Calu3 (cell line): ENCODE results near the gene AMIGO2. TPM values are rescaled to one million over a fixed set of nuclear protein-coding genes. Genes with fewer than 3 reads are reported as not detected.

Experiments
- BruUV-seq: library from RNA; stranded (reverse); fragments of 400-500 nt; replicated peaks from 2 replicates; lab custom pipeline; 2021; lab: Mats Ljungman, UMichigan
- CTCF ChIA-PET: fragments of 300-600 bp; sonication (Branson Sonifier 250); formaldehyde crosslinking; loops from one replicate; lab custom pipeline; 2022; ENCODE audit warnings: antibody characterized with exemption; lab: Charles Lee
- DNase-seq: peaks from one replicate; pipeline ENCODE4 v3.0.0; 2022
- H3K27ac Mint-ChIP-seq: one replicate; pipeline ENCODE4 v1.8.0; 2022; ENCODE audit warnings: mixed read lengths; ENCODE audit not compliant: unreplicated experiment
- H3K27me3 Mint-ChIP-seq: one replicate; pipeline ENCODE4 v1.8.0; 2022; ENCODE audit warnings: mixed read lengths; ENCODE audit not compliant: unreplicated experiment
- H3K36me3 Mint-ChIP-seq: one replicate; pipeline ENCODE4 v1.8.0; 2022; ENCODE audit warnings: mild to moderate bottlenecking, moderate library complexity, mixed read lengths; ENCODE audit not compliant: insufficient read depth, unreplicated experiment
- H3K4me1 Mint-ChIP-seq: one replicate; pipeline ENCODE4 v1.8.0; 2022; ENCODE audit warnings: mild to moderate bottlenecking, low read depth, mixed read lengths; ENCODE audit not compliant: unreplicated experiment
- H3K4me3 Mint-ChIP-seq: one replicate; pipeline ENCODE4 v1.8.0; 2022; ENCODE audit warnings: mild to moderate bottlenecking, low read depth, moderate library complexity, mixed read lengths; ENCODE audit not compliant: unreplicated experiment
- H3K9me3 Mint-ChIP-seq: one replicate; pipeline ENCODE4 v1.8.0; 2022; ENCODE audit warnings: low read depth, mixed read lengths; ENCODE audit not compliant: unreplicated experiment
- intact Hi-C: fragments of 100-400 bp; cut with micrococcal nuclease; formaldehyde crosslinking; loops from one replicate; pipeline ENCODE4 v1.10.0; 2022; ENCODE audit not compliant: unreplicated experiment
- total RNA-seq: library from RNA; stranded (reverse); gene quantifications from 2 replicates; pipeline ENCODE4 v1.2.3, GENCODE V29; 2022
- TF ChIP-seq, protein P1 (sequence below): fragments of 200-600 bp; IDR thresholded peaks from one replicate; pipeline ENCODE4 v1.8.0; 2022; ENCODE audit warnings: antibody characterized with exemption; ENCODE audit not compliant: unreplicated experiment

AMIGO2 gene
- total RNA-seq, 1 experiment from 2014 or later, result 66.2 TPM

DNA sequence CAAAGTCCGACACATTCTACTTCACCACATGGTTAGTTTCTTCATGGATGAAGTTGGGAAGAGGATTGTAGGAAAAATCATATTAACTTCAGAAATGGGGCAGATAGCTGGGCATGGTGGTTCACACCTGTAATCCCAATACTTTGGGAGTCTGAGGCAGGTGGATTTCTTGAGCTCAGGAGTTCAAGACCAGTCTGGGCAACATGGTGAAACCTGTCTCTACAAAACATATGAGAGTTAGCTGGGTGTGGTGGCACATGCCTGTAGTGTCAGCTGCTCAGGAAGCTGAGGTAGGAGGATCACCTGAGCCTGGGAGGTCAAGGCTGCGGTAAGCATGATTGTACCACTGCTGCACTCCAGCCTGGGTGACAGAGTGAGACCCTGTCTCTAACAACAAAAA lies 49.9 kb downstream of the AMIGO2 start:
- no TSS peak for BruUV-seq
- H3K36me3 Mint-ChIP-seq, result peaks cover 5% of the 10 kb centered on the region
- H3K4me1 Mint-ChIP-seq, result peaks cover 28% of the 10 kb centered on the region
- H3K27ac Mint-ChIP-seq, result no peak overlapping the region
- intact Hi-C loops, result loop anchor here (5.0 to 10.0 kb wide), 2 partner anchors 355 to 657 kb away; no protein-coding TSS in a partner anchor
- TF ChIP-seq, protein P1, sequence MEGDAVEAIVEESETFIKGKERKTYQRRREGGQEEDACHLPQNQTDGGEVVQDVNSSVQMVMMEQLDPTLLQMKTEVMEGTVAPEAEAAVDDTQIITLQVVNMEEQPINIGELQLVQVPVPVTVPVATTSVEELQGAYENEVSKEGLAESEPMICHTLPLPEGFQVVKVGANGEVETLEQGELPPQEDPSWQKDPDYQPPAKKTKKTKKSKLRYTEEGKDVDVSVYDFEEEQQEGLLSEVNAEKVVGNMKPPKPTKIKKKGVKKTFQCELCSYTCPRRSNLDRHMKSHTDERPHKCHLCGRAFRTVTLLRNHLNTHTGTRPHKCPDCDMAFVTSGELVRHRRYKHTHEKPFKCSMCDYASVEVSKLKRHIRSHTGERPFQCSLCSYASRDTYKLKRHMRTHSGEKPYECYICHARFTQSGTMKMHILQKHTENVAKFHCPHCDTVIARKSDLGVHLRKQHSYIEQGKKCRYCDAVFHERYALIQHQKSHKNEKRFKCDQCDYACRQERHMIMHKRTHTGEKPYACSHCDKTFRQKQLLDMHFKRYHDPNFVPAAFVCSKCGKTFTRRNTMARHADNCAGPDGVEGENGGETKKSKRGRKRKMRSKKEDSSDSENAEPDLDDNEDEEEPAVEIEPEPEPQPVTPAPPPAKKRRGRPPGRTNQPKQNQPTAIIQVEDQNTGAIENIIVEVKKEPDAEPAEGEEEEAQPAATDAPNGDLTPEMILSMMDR, result no peak
- CTCF ChIA-PET, result no interaction called here
- H3K4me3 Mint-ChIP-seq, result no peak overlapping the region
- DNase-seq, result no peak
- H3K9me3 Mint-ChIP-seq, result no peaks in the 10 kb centered on the region
- no peaks in the 10 kb centered on the region for H3K27me3 Mint-ChIP-seq

DNA sequence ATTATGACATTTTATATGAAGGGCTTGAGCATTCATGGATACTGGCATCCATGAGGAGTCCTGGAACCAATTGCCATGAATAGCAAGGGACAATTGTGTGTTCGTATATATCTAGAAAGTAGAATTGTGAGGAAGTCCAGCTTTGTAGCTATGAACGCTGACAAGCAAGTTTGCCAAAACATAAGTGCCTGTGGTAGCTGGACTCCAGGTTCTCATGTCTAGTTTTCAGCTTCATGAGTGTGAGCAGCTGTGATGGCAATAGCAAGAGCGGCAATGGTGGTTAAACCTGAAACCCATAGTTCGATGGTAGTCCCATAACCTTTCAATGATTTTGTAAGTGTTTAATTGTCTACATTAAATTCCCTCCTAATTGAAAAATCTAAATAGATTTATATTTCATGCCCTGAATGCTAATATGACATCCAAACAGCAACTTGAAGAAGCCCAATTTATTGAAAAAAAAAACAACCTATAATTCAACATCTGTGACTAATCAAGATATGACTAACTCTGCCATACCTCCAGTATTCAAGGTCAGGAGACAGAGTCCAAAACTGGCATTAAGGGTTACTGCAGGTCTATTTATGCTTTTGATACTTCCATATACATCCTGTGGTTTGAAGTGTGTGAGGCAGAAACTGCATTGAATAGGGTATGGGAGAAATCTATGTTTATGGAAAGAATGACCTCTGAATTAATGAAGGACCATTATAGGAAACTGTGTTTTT lies 50.6 kb downstream of the AMIGO2 start:
- BruUV-seq, result no TSS peak
- no peak for DNase-seq
- H3K4me3 Mint-ChIP-seq, result no peak overlapping the region
- no peaks in the 10 kb centered on the region for H3K27me3 Mint-ChIP-seq
- peaks cover 22% of the 10 kb centered on the region for H3K4me1 Mint-ChIP-seq
- H3K27ac Mint-ChIP-seq, result no peak overlapping the region
- TF ChIP-seq, protein P1, result no peak
- intact Hi-C loops, result loop anchor here (10.0 kb wide), 1 partner anchor 354 kb away; no protein-coding TSS in a partner anchor
- CTCF ChIA-PET, result no interaction called here
- H3K36me3 Mint-ChIP-seq, result peaks cover 4% of the 10 kb centered on the region
- H3K9me3 Mint-ChIP-seq, result no peaks in the 10 kb centered on the region

DNA sequence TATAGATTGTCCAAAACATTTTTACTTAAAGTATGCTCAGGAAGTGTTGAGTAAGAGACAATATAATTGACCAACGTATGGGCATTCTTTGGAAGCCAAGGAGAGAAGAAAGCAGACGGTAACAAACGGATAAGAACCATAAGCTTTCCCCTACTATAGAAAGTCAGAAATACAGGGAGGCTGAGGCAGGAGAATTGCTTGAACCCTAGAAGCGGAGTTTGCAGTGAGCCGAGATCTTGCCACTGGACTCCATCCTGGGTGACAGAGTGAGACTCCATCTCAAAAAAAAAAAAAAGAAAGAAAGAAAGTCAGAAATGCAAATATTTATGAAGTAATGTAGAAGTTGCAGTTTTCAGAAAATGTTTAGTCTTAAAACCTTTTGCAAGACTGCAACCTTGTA lies 51.6 kb downstream of the AMIGO2 start:
- no TSS peak for BruUV-seq
- Mint-ChIP-seq H3K9me3 (no peaks in the 10 kb centered on the region), H3K27me3 (no peaks in the 10 kb centered on the region), H3K4me1 (peaks cover 13% of the 10 kb centered on the region), H3K36me3 (no peaks in the 10 kb centered on the region), H3K4me3 (no peak overlapping the region), H3K27ac (no peak overlapping the region)
- TF ChIP-seq, protein P1, result no peak
- DNase-seq, result no peak
- intact Hi-C loops, result loop anchor here (10.0 kb wide), 1 partner anchor 353 kb away; no protein-coding TSS in a partner anchor
- CTCF ChIA-PET, result no interaction called here

Other genes starting within 250 kb of the AMIGO2 start
- 2.1 and 4.1 TPM in 2 replicates for gene PCED1B, start 338 bp downstream of the AMIGO2 start, total RNA-seq